HPDE6-E6E7 (cell line): ENCODE results near the gene SCLT1.
"Not testable (repeated sequence)": the region's sequence is repeated elsewhere in the genome, so short reads cannot be mapped to it uniquely, and the experiment has no call there.

Experiments
- DNase-seq: peaks from one replicate; pipeline ENCODE4 v3.0.0; 2011; ENCODE audit warnings: missing footprints; ENCODE audit errors: extremely low spot score

The SCLT1 gene

DNA sequence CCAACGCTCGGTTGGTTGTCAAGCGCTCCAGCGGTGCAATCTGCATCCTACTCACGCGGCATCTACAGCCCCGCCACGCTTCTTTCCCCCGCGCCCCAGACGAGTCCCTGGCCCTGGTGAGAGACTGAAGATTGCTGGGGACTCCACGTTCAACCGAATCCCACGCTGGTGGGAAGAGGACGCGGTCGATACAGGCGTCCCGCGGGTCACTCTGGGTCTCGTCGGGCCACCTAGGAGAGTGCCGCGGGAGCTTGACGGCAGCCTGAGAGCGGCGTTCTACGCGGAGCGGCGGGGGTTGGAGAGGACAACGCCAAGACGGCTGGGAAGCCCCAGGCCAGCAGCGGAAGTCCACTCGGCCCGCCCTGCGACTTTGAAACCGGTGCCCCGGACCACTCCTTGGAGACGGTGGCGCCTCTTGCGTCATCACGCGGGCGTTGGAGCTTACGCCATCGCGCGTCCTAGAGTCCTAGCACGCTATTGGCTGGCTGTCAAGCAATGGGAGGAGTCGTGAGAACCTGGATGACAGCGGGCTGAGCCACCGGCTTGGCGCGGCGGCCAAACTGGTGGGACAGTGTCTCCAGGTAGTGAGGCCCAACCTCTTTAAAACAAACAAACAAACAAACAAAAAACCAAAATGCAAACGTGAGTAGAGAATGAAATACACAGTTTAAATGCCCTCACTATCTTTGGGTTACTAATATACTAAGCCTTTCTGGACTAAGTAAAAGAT, at the start of gene SCLT1:
Gene SCLT1 (minus strand): TSS at position 349 of the 730 bp plus-strand sequence. CDS start 436 bp downstream, outside the sequence.
- DNase-seq: peak; percentile 86

DNA sequence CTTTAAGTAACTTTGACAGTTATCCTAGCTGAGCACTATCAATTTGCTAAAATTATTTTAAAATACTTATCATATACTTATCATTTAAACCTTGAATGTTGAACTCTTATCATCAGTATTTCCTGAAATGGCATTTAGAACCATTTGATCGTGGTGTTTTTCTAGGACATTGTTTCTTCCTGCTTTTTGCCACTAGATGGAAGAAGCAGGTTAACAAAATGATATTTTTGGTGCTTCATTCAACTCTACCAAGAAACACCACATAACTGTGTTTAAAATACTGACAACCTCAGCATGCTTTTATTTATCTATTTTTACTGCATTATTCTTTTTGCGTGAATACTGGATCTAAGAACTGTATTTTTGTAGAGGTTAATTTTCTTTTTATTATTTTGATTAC, 47.2 kb upstream of the SCLT1 start:
- DNase-seq: no peak

DNA sequence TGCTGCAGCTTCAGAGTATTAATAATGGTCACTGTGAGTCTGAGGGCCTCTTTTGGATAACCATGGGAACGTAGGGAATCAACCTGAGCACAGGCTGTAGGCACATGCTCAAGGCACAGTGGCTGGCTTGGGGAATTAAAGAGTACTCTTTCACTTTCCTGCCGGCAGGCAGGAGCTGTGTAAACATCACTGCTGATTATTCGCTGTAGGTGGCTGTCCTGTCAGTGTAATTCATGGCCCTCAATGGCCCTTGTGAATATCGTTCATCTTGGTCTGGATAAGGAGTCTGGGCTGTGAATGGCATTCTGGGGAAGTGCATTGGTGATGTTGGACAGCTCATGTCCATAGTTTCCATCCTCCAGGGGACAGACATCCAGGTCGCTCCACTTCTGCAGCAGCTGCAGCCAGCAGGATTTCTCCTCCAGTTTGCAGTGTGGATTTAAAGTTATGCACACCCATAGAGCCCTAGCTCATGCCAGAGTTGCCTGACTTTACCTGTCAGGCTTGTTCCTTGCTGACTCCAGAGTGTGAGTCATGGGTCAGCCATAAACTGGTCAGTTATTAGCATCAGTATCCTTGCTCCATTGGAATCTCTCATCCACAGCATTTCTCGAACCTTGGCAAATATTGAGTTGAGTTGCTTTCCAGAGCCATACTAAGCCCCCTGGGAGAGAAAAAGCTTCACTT, 45.6 kb upstream of the SCLT1 start:
- peak; percentile 64 for DNase-seq

DNA sequence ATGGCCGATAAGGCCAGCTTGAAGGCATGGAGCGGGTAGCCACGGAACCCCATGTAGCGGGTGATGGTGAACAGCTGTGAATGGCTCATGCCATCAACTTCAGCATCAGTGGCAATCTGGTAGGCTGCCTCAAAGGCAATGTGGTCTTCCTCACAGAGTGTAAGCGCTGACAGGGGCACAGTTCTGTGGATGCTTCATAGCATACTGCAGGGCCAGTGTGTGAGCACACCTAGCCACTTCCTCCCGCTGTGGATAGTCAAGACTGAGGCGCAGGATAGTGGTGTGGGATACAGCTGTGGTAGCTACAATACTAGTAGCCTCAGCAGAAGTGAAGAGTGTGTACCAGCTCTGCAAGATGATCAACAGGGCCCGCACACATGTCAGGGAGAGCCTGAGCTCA, 43.1 kb upstream of the SCLT1 start:
- DNase-seq: no peak

DNA sequence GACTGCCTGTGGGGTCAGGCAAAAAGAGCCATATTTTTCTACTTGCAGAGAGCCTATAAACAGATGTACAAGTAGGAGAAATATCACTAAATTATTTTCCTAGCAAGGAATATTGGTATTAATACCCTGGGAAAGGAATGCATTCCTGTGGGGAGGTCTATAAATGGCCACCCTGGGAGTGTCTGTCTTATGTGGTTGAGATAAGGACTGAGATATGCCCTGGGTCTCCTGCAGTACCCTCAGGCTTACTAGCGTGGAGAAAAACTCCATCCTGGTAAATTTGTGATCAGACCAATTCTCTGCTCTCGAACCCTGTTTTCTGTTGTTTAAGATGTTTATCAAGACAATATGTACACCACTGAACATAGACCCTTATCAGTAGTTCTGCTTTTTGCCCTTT, 38.0 kb upstream of the SCLT1 start:
- DNase-seq: no peak

DNA sequence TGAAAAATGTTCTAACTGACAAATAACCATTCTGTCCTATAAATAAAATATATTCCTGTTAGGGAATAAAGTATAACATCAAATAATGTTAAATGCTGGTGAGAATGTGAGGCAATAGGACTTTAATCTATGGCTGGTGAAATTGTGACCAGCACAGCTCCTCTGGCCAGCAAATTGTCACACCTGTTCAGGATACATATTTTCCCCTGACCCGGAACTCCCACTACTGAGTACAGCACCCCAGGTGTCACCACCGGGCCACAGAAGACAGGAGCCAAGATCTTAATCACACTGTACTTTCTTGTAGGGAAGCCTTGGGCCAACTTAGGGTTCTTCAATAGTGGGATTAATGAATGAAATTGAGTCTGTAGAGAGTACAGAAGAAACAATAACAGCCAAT, 35.8 kb upstream of the SCLT1 start:
- no peak for DNase-seq

DNA sequence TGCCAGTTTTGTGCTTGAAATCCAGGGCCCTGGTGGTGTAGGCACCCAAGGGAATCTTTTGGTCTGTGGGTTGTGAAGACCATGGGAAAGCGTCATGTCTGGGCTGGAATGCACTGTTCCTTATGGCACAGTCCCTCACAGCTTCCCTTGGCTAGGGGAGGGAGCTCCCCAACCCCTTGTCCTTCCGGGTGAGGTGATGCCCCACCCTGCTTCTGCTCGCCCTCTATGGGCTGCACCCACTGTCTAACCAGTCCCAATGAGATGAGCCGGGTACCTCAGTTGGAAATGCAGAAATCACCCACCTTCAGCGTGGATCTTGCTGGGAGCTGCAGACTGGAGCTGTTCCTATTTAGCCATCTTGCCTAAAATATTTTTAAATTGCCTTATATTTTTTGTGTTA, 33.3 kb upstream of the SCLT1 start:
- not testable (repeated sequence) for DNase-seq

DNA sequence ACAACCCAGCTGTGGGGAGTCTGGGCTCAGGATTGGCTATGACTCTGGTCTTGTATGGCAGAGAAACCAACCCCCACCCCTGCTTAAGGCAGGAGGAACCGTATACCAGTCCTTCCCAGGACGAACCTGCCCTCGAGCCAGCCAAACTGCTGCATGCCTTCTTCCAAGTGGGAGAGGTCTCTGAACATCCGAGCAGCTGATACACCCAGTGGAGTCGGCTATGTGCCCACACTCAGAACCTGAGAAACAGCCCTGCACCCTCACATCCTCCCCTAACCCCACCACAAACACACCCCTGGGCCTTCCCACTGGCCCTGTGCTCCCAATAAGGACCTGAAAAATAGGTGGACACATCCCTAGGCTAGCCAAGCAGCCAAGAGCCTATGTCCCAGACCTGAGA, 24.4 kb upstream of the SCLT1 start:
- no peak for DNase-seq

DNA sequence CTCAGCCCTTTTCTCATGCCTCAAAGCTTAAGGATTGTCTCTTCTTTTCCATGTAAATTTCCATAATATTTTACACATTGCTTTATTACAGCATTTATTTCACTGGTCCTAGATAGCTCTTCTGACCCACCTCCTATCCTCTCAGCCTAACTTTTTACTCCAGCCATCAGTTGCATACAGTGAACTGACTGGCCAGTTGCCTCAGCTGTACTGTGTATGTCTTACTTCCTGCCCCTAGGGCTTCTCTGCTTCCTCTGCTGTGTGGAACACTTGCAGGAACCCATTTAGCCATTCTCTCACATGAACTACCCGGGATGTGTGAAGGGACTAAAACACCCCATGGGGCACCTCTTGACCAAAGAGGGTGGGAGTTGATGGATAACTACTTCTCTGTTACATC, 20.6 kb upstream of the SCLT1 start:
- DNase-seq: no peak

DNA sequence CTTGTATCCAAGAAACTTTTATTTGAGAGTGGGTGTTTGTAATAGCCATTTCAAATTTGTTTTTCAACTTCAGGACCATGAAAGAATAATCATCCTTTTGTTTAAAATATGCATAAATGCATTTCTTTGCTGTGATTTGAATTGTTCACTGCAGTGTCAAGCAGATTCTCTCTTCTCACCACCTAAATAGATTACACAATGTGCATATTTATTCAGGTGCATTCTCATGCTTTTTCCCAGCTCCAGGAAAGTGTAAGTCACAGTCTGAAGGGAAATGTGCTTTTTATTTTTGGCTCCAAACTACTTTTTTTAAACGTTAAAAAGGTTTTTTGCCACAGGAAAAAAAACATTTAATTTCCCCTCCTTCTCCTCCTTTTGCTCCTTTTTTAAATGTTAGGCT, 20.1 kb upstream of the SCLT1 start:
- DNase-seq: no peak

DNA sequence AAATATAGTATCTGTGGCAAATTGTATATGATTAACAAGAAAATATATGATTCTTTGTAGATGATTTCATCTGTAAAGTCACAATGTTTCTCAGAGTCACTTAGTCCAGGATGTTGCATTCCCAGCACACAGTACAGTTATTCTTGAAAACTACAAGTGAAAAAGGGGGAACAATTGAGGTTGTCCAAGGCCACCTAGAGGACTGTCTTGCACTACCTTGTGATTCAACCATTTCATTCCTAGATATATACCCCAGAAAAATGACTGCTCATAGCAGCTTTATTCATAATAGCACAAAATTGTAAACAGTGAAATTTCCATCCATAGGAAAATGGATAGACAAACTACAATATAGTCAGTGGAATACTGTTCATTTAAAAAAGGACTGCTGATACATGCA, 18.6 kb upstream of the SCLT1 start:
- DNase-seq: no peak

DNA sequence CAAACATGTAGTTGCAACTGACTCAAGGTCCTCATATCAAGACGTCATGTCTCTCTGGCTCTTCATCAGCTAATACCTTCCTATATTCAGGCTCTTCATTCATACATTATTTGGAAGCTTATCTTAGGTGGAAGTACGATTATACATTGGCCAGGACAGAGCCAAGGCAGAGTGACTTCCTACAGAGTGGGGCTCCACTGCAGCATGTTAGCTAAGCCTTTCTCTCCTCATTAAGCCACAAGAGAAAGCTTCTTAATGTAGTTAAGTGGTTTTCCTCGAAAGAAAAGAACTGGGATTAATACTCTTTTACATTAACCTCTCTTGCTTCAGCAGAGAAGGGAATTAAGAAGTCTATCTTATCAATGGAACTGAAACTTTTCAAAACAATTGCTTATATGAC, 17.6 kb upstream of the SCLT1 start:
- DNase-seq: no peak

DNA sequence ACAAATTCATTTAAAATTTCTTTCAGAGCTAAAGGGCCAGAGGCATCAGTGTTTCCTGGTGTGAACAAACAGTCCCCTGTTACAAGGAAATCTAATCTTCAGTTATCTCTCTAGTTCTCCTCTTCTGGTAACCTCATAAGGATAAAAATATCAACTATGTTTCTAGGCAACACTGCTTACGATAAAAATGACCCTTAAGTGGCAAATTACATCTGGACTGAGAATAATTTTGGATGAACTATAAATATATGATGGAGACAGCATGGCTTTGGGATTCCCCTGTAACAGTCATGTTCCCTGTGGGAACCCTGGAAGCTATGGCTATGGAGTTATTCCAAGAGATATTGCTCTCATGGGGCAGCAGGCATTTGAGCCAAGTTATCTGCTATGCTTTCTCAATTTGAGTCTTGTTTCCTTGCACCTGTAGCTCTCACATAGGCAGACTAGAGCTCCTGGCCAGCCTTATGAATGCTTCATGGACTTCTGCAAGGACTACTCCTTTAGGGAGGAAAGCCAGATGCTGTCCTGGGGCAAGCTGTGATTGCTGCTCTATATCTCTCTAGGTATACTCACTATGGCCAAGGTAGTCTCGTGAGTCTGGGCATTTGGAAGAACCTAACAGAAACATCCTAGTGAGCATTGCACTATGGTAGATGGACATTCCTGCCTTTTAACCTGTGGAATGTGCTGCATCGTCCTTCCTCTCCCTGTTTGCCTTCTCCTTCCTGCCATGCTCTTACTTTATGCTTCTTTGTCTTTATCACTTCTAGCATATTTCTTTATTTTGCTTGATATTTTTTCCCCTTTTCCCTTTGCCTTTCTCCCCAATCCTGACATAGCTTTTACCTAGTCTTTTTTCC, 16.9 kb upstream of the SCLT1 start:
- no peak for DNase-seq

DNA sequence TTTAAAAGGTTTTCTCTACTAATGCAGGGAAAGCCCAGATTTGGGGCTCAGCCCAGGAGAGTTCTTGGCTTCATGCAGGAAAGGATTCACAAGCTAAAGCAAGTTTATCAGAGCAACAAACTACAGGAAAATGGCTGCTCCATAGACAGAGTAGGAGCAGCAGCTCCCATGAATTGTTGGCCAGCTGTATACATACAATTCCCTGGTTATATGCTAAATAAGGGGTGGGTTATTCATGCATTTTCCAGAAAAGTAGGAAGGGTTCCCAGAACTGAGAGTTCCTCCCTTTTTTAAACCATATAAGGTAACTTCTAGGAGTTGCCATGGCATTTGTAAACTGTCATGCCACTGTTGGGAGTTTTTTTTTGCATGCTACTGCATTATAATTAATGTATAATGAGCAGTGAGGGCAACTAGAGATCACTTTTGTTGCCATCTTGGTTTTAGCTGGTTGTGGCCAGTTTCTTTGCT, 5.2 kb upstream of the SCLT1 start:
- no peak for DNase-seq

DNA sequence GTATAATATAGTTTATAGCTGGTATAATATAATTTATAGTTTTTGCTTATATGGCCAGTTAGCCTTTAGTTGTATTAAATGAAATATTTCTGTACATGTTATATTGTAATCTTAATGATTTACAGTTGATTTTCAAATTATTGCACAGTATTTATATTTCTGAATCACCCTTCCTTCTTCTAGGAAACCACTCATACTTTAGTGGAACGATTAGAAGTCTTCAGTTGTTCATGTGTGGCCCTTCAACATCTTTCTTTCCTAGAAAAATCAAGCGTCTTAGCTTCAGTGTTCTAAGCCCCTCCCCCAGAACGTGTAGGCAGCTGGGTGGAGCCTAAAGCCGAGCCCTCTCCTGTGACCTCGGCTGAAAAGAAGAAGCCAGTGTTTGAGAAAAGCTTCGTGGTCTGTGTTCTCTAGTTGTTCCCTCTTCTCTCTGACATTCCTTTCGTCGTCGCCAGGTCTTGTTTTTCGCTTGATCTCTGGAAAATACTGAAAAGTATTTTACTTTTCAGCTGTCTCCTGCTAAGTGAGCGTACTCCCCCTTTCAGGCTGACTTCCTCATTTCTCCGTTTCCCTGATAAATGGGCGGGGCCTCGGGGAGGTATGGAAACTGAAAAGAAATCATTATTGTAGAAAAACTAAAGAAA, 2.6 kb upstream of the SCLT1 start, which contains the start of gene C4orf33:
Gene C4orf33 (plus strand): TSS at position 342 of the 644 bp plus-strand sequence. CDS start 6,459 bp downstream, outside the sequence.
- peak; percentile 43 for DNase-seq

DNA sequence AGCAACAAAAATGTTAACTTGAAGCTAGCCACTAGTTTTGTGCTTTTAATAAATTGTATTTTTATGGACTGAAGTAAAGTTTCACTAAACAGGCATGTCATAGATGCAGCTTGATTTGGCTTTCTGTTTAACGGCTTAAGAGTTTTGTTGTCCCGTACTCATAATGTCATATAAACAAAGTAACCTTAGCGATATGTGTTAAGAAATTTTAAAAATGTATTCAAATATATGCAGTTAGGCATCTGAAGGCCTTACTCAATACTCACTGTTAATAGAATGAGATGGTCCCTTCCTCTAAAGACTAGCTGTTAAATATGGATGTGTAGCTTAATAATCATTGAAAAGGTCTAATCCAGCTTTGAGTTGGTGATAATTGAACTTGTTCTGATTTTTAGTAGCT, 1.0 kb upstream of the SCLT1 start:
- DNase-seq: no peak

DNA sequence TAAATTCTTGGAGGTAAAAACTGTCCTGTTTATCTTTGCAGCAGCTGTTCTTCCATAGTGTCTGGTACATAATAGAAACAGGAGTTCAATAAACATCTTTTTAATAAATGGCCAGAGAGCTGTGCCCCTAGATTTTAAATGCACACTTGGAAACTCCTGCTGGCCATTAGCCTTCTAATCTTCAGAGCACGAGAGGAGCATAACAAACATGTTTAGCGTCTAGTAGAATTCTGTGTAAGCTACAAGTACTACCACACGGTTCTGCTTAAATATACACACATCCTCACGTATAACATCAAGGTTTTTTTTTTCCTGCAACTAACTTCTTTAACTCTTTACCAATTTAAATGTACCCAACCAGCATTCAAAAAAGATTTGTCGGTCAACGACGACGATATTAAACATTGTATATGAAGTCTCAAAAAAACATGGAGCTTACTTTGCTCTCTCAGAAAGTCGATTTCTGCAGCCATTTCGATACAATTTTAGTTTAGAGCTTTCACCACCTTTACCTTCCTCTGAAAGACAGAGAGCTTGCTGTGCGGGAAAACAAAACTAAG, 628 bp downstream of the SCLT1 start:
- no peak for DNase-seq

DNA sequence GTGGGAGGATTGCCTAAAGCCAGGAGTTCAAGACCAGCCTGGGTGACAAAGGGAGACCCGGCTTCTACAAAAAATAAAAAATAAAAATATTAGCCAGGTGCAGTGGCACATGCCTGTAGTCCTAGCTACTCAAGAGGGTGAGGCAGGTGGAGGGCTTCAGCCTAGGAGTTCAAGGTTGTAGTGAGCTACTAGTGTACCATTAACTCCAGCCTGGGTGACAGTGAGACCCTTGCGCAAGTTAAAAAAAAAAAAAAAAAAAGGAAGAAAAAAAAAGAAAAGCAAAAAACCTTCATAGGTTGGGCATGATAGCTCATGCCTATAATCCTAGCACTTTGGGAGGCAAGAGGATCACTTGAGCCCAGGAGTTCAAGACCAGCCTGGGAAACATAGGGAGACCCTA, 5.8 kb downstream of the SCLT1 start:
- no peak for DNase-seq

DNA sequence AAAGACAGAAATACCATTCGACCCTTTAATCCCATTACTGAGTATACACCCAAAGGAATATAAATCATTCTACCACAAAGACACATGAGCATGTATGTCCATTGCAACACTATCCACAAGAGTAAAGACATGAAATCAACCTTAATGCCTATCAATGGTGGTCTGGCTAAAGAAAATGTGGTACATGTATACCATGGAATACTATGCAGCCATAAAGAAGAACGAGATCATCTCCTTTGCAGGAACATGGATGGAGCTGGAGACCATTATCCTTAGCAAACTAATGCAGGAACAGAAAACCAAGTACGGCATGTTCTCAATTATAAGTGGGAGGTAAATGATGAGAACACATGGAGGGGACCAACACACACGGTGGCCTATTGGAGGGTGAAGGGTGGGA, 7.9 kb downstream of the SCLT1 start:
- DNase-seq: no peak

DNA sequence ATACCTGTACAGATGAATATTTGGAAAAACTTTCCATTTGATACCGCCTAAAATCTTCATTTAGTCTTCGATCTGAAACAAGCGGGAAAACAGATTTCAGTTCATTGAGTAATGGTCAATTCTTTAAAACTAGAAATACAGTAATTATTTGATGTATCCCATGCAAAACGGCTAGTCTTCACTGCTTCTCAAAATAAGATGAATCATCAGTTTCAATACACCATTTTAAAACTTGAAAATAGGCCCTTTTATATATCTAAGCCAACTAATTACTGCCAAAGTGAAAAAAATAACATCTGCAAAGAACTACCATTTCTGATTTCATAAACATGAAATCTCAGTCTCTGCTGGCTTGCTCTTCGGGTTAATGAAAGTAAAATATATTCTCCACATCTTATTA, 11.0 kb downstream of the SCLT1 start:
- no peak for DNase-seq

DNA sequence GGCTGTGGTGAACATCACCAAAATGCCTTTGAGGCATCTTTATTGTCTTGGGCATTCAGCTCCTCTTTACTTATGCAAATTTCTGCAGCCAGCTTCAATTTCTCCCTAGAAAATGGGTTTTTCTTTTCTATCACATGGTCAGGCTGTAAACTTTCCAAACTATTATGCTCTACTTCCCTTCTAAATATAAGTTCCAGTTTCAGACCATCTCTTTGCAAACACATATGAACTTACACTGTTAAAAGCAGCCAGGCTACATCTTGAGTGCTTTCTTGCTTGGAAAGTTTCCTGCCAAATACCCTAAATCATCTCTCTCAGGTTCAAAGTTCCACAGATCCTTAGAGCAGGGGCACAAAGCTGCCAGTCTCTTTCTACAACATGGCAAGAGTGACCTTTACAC, 13.2 kb downstream of the SCLT1 start:
- DNase-seq: no peak

DNA sequence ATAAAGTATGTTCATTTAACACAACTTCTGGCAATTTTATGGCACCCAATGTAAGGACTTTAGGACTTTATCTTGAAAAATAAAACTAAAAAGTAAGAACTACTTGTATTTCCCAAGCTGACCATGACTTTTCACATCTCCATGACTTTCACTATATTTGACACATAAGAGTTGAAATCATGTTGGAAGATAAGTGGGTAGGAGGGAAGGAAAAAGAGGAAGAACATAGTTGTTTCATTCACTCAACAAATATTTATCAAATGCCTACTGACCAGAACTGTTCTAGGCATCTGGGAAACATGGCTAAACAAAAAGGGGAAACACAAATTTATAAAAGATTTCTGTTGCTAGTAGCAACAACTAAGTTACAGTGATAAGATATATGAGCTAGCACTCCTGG, 16.0 kb downstream of the SCLT1 start:
- no peak for DNase-seq
